Esophagus muscularis mucosa (tissue), 4 donors: ENCODE measurements around the gene PITPNM3. TPM values are rescaled to one million over a fixed set of nuclear protein-coding genes. Genes with fewer than 3 reads are reported as not detected.

Experiments used
- DNase-seq: peaks from one replicate; pipeline ENCODE4 v3.0.0-alpha.2; 2017; ENCODE audit errors: extremely low spot score
- H3K27ac ChIP-seq, 4 donors: fragments of 200-600 bp; sonication (generic); replicated peaks in 1 of 4; 1 replicate in 3 of 4; 2 replicates in 1 of 4; pipeline ENCODE4 v1.5.1; 2016 to 2019; ENCODE audit warnings: mild to moderate bottlenecking in 1 of 4
- H3K27me3 ChIP-seq, 4 donors: fragments of 200-600 bp; sonication (generic); one replicate each; pipeline versions ENCODE4 v1.5.1 to v1.6.0; 2016 to 2019
- H3K36me3 ChIP-seq, 4 donors: fragments of 200-600 bp; sonication (generic); one replicate each; pipeline ENCODE4 v1.5.1; 2016 to 2019
- H3K4me1 ChIP-seq, 4 donors: fragments of 200-600 bp; sonication (generic); one replicate each; pipeline ENCODE4 v1.5.1; 2016 to 2019
- H3K4me3 ChIP-seq, 4 donors: fragments of 200-600 bp; sonication (generic); 1 replicate in 2 of 4; 2 replicates in 2 of 4; pipeline ENCODE4 v1.5.1; 2016 to 2019; ENCODE audit warnings: mild to moderate bottlenecking in 4 of 4, moderate library complexity in 1 of 4
- H3K9me3 ChIP-seq, 4 donors: fragments of 200-600 bp; sonication (generic); 1 replicate in 3 of 4; 2 replicates in 1 of 4; pipeline ENCODE4 v1.5.1; 2016 to 2019
- CTCF ChIP-seq, 3 experiments: fragments of 200-600 bp in 2 of 3; fragments of 450-650 bp in 1 of 3; sonication (generic) in 2 of 3; IDR thresholded peaks; one replicate each; pipeline ENCODE4 v1.5.1; 2017 to 2019; ENCODE audit warnings: antibody characterized with exemption in 3 of 3, mild to moderate bottlenecking in 2 of 3, moderate library complexity in 1 of 3
- EP300 ChIP-seq: sonication (generic); formaldehyde crosslinking; IDR thresholded peaks from one replicate; pipeline ENCODE4 v1.6.1; 2017; ENCODE audit warnings: antibody characterized with exemption
- POLR2A ChIP-seq: fragments of 450-650 bp; IDR thresholded peaks from one replicate; pipeline ENCODE4 v1.6.1; 2017; ENCODE audit warnings: antibody characterized with exemption, moderate library complexity, mild to moderate bottlenecking, low read depth
- POLR2AphosphoS5 ChIP-seq, 2 donors: sonication (generic); formaldehyde crosslinking; IDR thresholded peaks; one replicate each; pipeline ENCODE4 v1.6.1; 2017; ENCODE audit warnings: antibody characterized with exemption in 2 of 2
- WGBS: methylation state at CpG from one replicate; pipeline ENCODE4 v1.1.5; 2018; 5-methylcytosine and 5-hydroxymethylcytosine counted together
- intact Hi-C: fragments of 100-400 bp; cut with DNase I; formaldehyde crosslinking; loops from one replicate; pipeline ENCODE4 v1.15.1; 2023
- total RNA-seq, 4 donors: library from RNA; depleted of rRNA; stranded (reverse); fragments of >200 nt; gene quantifications; one replicate each; pipeline versions ENCODE4 v1.1.0 to v1.2.1, GENCODE V29; 2016

Gene PITPNM3
- total RNA-seq, 4 donors from 2014 or later = 46.5 to 93.2 (median 68.9) TPM

GRCh38 chr17:6503641-6504195 is 52.6 kb downstream of the PITPNM3 start:
- Histone ChIP-seq H3K27ac (no peak overlapping the region), H3K4me1 (peaks cover 0 to 43% (median 35%) of the 10 kb centered on the region in 4 donors), H3K9me3 (no peaks in the 10 kb centered on the region), H3K4me3 (no peak overlapping the region), H3K36me3 (peaks cover 0 to 24% (median 5%) of the 10 kb centered on the region in 4 donors), H3K27me3 (no peaks in the 10 kb centered on the region)
- intact Hi-C loops = no loop called here
- DNase-seq = no peak
- WGBS = 88% methylated on average over 7 of the region's 7 CpGs
- no peak for TF ChIP-seq EP300

- intact Hi-C loops = no loop called here
- Histone ChIP-seq H3K4me1 (peaks cover 0 to 38% (median 31%) of the 10 kb centered on the region in 4 donors), H3K4me3 (no peak overlapping the region), H3K27ac (no peak overlapping the region), H3K27me3 (no peaks in the 10 kb centered on the region), H3K9me3 (no peaks in the 10 kb centered on the region), H3K36me3 (peaks cover 0 to 24% (median 5%) of the 10 kb centered on the region in 4 donors)
- TF ChIP-seq CTCF (IDR thresholded peaks at IDR 0.05) (no peak), POLR2AphosphoS5 (IDR thresholded peaks at IDR 0.05) (no peak), POLR2A (no peak), EP300 (no peak)
- no peak for DNase-seq
- 90% methylated on average over 7 of the region's 8 CpGs for WGBS
Observed at GRCh38 chr17:6502871-6503509, 53.4 kb downstream of the PITPNM3 start.

- Histone ChIP-seq H3K27me3 (no peaks in the 10 kb centered on the region), H3K4me3 (no peak overlapping the region), H3K9me3 (no peaks in the 10 kb centered on the region), H3K4me1 (peaks cover 1 to 38% (median 31%) of the 10 kb centered on the region in 4 donors), H3K36me3 (peaks cover 0 to 24% (median 5%) of the 10 kb centered on the region in 4 donors), H3K27ac (no peak overlapping the region)
- TF ChIP-seq POLR2AphosphoS5 (IDR thresholded peaks at IDR 0.05) (no peak), POLR2A (no peak), CTCF (IDR thresholded peaks at IDR 0.05) (no peak), EP300 (no peak)
- no peak for DNase-seq
- 92% methylated on average over 10 of the region's 11 CpGs for WGBS
- intact Hi-C loops = no loop called here
Observed at GRCh38 chr17:6502142-6502541, 54.2 kb downstream of the PITPNM3 start.

GRCh38 chr17:6501359-6501758 is 55.0 kb downstream of the PITPNM3 start:
- no peaks in the 10 kb centered on the region for H3K9me3 ChIP-seq
- no peak overlapping the region for H3K27ac ChIP-seq
- intact Hi-C loops = no loop called here
- H3K4me3 ChIP-seq = no peak overlapping the region
- H3K36me3 ChIP-seq = peaks cover 0 to 24% (median 5%) of the 10 kb centered on the region in 4 donors
- 77% methylated on average over 2 of the region's 3 CpGs for WGBS
- no peak for DNase-seq
- H3K27me3 ChIP-seq = no peaks in the 10 kb centered on the region
- H3K4me1 ChIP-seq = peaks cover 6 to 38% (median 30%) of the 10 kb centered on the region in 4 donors
- TF ChIP-seq CTCF (IDR thresholded peaks at IDR 0.05) = no peak
- TF ChIP-seq POLR2AphosphoS5 (IDR thresholded peaks at IDR 0.05) = no peak
- TF ChIP-seq EP300 = no peak
- no peak for TF ChIP-seq POLR2A

- intact Hi-C loops = no loop called here
- TF ChIP-seq EP300 = no peak
- no peak for TF ChIP-seq POLR2A
- TF ChIP-seq POLR2AphosphoS5 (IDR thresholded peaks at IDR 0.05) = no peak
- TF ChIP-seq CTCF (IDR thresholded peaks at IDR 0.05) = no peak
- 88% methylated on average over 10 of the region's 10 CpGs for WGBS
- Histone ChIP-seq H3K4me3 (no peak overlapping the region), H3K27me3 (no peaks in the 10 kb centered on the region), H3K9me3 (no peaks in the 10 kb centered on the region), H3K4me1 (peaks cover 6 to 42% (median 31%) of the 10 kb centered on the region in 4 donors), H3K36me3 (peaks cover 0 to 24% (median 7%) of the 10 kb centered on the region in 4 donors), H3K27ac (no peak overlapping the region)
- no peak for DNase-seq
Observed at GRCh38 chr17:6498901-6499540, 57.3 kb downstream of the PITPNM3 start.
